Ascending aorta (tissue), 2 donors: ENCODE data around the gene CA4. TPM values are rescaled to one million over a fixed set of nuclear protein-coding genes. Genes with fewer than 3 reads are reported as not detected.

Source experiments
- DNase-seq, 2 donors: peaks; one replicate each; pipeline ENCODE4 v3.0.0-alpha.2; 2019; ENCODE audit warnings: low spot score in 2 of 2
- H3K27ac ChIP-seq, 2 donors: fragments of 200-600 bp; sonication (generic); one replicate each; pipeline ENCODE4 v1.5.1; 2016 to 2017; ENCODE audit warnings: mild to moderate bottlenecking in 1 of 2
- H3K27me3 ChIP-seq: fragments of 200-600 bp; sonication (generic); one replicate; pipeline ENCODE4 v1.5.1; 2017
- H3K36me3 ChIP-seq, 2 donors: fragments of 200-600 bp; sonication (generic); one replicate each; pipeline ENCODE4 v1.5.1; 2016
- H3K4me1 ChIP-seq, 2 donors: fragments of 200-600 bp; sonication (generic); one replicate each; pipeline ENCODE4 v1.5.1; 2016 to 2017; ENCODE audit warnings: mild to moderate bottlenecking in 1 of 2
- H3K4me3 ChIP-seq, 2 donors: fragments of 200-600 bp; sonication (generic); one replicate each; pipeline ENCODE4 v1.5.1; 2016 to 2017; ENCODE audit warnings: mild to moderate bottlenecking in 1 of 2
- H3K9me3 ChIP-seq, 2 donors: fragments of 200-600 bp; sonication (generic); one replicate each; pipeline ENCODE4 v1.5.1; 2016
- intact Hi-C: fragments of 100-400 bp; cut with DNase I; formaldehyde crosslinking; loops from one replicate; pipeline ENCODE4 v1.15.1; 2023
- total RNA-seq: library from RNA; depleted of rRNA; stranded (reverse); fragments of >200 nt; gene quantifications from one replicate; pipeline ENCODE4 v1.1.0, GENCODE V29; 2016
- TF ChIP-seq, protein P1 (sequence below), 3 experiments: fragments of 200-600 bp in 2 of 3; fragments of 450-650 bp in 1 of 3; sonication (generic) in 2 of 3; IDR thresholded peaks; one replicate each; pipeline ENCODE4 v1.5.1; 2016 to 2019; ENCODE audit warnings: antibody characterized with exemption in 3 of 3, mild to moderate bottlenecking in 1 of 3, moderate library complexity in 1 of 3

CA4 gene
- total RNA-seq, 1 donor from 2014 or later = 35.3 TPM

DNA sequence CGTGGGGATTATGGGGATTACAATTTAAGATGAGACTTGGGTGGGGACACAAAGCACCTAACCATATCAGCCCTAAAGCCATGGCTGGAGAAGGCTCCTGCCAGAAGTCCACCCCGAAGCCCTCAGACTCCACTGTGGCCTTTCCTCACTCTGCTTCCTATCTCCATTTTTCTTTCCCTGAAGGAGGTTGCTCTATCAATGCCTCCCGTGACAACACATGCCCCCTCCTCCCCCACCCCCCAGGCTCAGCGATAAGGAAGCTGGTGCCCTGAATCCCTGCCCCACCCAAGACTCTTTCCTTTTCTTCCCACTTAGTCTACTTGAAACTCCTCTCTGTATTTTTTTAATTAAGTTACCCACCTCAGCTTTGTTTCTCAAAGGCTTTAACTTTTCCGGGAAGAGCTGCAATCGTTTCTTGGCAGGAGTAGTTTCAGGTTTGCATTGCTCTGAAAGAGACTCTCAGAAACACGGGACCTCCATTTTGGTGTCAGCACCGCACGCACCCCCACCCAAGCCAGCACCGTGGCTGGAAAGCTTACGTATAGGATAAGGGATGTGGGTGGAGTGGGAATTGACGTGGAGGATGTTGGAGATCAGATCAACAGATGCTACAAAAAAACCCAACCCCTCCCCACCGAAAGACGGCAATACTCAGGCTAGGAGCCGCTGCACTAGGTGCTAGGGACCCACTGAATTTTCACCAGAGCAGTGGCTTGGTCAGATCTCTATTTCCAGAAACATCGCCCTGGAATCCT, 15.2 kb upstream of the CA4 start:
- DNase-seq = peak in 1 of 2 donors; percentile 51
- Histone ChIP-seq H3K4me1 (peaks cover 0 to 6% of the 10 kb centered on the region in 2 donors), H3K27me3 (peaks cover 5% of the 10 kb centered on the region), H3K9me3 (no peaks in the 10 kb centered on the region), H3K36me3 (no peaks in the 10 kb centered on the region), H3K4me3 (peak overlapping the region; percentile 80 to 81), H3K27ac (peak overlapping the region in 1 of 2 donors; percentile 72)
- intact Hi-C loops = no loop called here
- TF ChIP-seq, protein P1, sequence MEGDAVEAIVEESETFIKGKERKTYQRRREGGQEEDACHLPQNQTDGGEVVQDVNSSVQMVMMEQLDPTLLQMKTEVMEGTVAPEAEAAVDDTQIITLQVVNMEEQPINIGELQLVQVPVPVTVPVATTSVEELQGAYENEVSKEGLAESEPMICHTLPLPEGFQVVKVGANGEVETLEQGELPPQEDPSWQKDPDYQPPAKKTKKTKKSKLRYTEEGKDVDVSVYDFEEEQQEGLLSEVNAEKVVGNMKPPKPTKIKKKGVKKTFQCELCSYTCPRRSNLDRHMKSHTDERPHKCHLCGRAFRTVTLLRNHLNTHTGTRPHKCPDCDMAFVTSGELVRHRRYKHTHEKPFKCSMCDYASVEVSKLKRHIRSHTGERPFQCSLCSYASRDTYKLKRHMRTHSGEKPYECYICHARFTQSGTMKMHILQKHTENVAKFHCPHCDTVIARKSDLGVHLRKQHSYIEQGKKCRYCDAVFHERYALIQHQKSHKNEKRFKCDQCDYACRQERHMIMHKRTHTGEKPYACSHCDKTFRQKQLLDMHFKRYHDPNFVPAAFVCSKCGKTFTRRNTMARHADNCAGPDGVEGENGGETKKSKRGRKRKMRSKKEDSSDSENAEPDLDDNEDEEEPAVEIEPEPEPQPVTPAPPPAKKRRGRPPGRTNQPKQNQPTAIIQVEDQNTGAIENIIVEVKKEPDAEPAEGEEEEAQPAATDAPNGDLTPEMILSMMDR (IDR thresholded peaks at IDR 0.05) = no peak

DNA sequence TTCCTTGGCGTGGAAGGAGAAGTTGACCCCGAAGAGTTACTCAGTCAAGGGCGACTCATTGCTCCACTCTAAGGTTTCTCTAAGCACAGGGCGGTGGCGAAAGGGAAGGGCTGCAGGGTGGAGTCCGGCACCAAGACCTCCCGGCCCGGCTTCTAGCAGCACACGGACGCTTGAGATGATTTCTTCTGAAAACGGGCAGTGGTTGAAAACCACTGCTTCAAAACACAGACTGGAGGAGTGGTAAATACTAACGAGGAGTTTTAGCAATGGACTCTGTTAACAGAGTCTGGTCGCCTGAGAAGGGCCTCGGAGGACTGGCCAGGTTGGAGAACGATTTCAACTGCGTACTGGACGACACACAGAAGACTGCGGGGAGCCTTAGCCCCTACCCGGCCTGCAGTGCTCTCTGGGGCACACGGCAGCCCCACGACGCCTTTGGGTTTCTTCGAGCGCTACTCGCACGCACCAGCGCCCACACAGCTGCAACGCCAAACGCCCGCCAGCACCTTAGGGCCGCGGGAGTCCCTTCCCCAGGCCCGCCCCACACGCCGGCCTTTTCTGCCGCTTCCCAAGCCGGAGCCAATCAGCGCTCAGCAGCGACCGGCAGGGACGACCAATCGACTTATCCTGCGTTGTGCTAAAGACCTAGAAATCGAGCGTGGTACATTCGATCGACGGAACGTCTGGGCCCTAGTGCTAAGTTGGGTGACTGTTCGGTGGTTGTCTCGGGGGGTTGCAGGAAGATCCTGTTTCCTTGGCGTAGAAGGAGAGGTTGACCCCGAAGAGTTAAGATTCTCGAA, 14.4 kb upstream of the CA4 start:
- intact Hi-C loops = no loop called here
- no peaks in the 10 kb centered on the region for H3K9me3 ChIP-seq
- peak; percentile 65 to 92 for DNase-seq
- peak overlapping the region; percentile 54 to 72 for H3K27ac ChIP-seq
- no peaks in the 10 kb centered on the region for H3K36me3 ChIP-seq
- TF ChIP-seq, protein P1 (IDR thresholded peaks at IDR 0.05) = no peak
- H3K4me1 ChIP-seq = peaks cover 0 to 8% of the 10 kb centered on the region in 2 donors
- H3K4me3 ChIP-seq = peak overlapping the region; percentile 80 to 81
- H3K27me3 ChIP-seq = peaks cover 11% of the 10 kb centered on the region

DNA sequence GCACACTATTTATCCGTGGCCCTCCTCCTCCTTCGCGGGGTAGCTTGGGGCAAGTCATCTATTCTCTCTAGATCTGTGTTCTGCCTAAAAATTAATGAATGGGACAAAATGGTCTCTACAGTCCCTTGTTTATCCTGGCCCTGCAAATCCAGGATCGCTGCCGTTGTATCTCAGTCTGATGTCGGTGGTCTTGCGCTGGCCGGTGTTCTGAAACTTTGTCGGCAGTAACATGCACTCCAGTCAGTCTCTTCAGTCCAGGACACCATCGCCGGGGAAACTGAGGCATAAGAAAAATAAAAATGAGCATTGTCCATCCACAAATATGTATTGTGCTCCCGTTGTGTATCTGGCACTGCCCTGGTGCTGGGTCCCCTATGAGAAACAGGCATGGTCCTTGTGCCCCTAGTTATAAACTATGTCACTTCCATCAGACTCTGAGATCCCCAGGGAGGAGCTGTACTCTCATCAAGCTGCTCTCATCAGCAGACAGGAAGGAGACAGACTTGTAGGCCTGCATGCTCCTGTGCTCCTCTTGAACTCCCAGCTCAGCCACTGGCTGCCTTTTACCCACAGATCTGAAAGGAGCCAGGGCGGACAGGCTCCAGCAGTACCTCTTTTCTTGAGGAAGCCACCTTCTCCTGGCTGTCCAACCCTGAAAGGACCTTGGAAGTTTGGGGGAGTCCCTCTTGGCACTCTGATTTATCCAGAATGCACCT, 13.7 kb upstream of the CA4 start:
- H3K4me1 ChIP-seq = peaks cover 0 to 8% of the 10 kb centered on the region in 2 donors
- H3K36me3 ChIP-seq = no peaks in the 10 kb centered on the region
- intact Hi-C loops = no loop called here
- no peak for DNase-seq
- TF ChIP-seq, protein P1 (IDR thresholded peaks at IDR 0.05) = no peak
- peaks cover 15% of the 10 kb centered on the region for H3K27me3 ChIP-seq
- no peaks in the 10 kb centered on the region for H3K9me3 ChIP-seq
- H3K4me3 ChIP-seq = peak overlapping the region; percentile 80 to 81
- no peak overlapping the region for H3K27ac ChIP-seq

DNA sequence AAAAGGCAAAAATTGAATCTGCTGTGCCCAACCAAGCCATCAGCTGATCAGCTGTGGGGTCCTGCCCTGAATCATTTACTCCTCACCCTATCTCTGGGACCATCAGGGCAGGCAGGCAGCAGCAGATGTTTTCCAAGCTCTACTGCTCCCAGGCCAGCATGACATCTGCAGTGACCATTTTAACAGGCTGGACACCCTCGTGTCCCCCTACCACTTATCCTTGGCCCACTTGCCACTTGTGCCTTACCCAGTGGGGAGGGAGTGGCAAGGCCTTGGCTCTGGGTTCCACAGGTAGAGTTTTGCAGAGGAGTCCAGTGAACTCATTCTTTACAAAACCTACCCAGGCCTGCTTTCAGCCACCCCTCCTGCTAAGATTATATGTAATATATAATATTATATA, 12.0 kb upstream of the CA4 start:
- Histone ChIP-seq H3K9me3 (no peaks in the 10 kb centered on the region), H3K4me3 (no peak overlapping the region), H3K27ac (no peak overlapping the region), H3K4me1 (peaks cover 0 to 13% of the 10 kb centered on the region in 2 donors), H3K27me3 (peaks cover 15% of the 10 kb centered on the region), H3K36me3 (no peaks in the 10 kb centered on the region)
- DNase-seq = no peak
- TF ChIP-seq, protein P1 (IDR thresholded peaks at IDR 0.05) = no peak
- intact Hi-C loops = no loop called here

DNA sequence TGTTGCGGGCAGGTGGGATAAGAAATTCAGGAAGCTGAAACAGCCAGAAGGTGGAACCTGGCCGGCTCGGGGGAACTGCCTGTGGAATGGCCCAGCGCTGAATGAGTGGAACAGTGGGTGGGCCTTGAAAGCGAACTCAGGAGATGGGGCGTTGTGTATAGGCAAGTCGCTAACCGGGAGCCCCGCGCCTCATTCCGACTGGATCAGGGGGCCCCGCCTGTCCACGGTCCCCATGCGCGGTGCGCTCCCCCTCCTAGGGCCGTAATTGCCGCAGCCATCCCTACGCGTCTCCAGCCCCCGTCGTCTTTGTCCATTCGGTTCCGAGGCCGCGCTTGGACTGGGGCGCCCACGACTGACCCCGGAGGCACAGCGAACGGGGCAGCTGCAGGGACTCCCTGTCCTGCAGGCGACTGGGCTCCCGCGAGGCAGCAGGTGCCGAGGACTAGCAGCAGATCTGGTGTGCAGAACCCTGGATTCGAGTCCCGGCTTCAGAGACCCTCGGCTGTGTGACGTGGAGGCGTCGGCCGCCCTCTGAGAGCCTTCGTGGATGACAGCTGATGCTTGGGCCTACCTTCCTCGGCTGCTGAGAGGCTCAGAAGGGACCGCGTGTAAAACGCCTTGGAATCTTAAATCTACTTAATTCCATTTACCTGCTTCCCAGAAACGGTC, 10.9 kb upstream of the CA4 start:
- TF ChIP-seq, protein P1 (IDR thresholded peaks at IDR 0.05) = no peak
- no peak overlapping the region for H3K4me3 ChIP-seq
- DNase-seq = no peak
- H3K4me1 ChIP-seq = peaks cover 0 to 18% of the 10 kb centered on the region in 2 donors
- no peak overlapping the region for H3K27ac ChIP-seq
- H3K36me3 ChIP-seq = no peaks in the 10 kb centered on the region
- H3K9me3 ChIP-seq = no peaks in the 10 kb centered on the region
- intact Hi-C loops = no loop called here
- peaks cover 15% of the 10 kb centered on the region for H3K27me3 ChIP-seq
